ENCODE measurements around the gene FAM53A.

The FAM53A gene

DNA sequence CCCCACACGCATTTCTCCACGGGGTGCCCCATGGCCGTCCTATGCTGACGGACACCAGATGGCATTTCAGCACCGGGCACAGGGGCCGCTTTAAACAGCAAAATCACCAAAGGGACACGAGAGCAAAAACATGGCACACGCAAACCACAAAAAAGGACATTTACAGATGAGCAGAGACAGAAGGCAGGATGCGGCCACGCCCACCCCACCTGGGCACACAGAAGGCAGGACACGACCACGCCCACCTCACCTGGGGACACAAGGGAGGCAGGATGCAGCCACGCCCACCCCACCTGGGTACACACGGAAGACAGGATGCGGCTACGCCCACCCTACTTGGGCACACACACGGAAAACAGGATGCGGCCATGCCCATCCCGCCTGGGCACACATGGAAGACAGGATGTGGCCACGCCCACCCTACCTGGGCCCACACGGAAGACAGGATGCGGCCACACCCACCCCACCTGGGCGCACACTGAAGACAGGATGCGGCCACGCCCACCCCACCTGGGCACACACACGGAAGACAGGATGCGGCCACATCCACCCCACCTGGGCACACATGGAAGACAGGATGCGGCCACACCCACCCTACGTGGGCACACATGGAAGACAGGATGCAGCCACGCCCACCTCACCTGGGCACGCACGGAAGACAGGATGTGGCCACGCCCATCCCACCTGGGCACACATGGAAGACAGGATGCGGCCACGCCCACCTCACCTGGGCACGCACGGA is 69.1 kb downstream of the FAM53A start:
- CTCF ChIA-PET: no interaction called here

DNA sequence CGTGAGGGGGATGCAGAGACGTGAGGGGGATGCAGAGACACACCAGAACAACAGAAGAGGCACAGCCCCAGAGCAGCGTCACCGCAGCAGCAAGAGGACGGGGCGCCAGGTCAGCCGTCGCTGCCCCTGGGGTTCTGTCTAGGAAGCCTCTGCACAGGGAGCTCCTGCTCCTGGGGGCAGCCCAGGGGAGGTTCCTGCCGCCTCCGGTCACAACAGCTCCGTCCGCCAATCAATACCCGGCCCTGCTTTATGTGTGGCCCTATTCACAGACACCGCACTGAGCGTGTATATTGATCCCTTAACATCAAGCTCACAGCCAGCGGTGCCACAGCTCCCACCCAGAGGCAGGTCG is 69.6 kb downstream of the FAM53A start:
- no peak overlapping the region for H3K27ac ChIP-seq
- CTCF ChIA-PET: no interaction called here

More for the DNA sequence above, 69.1 kb downstream of the FAM53A start:
- DNase-seq (ENCODE audit: low spot score): peak; percentile 39
- TF ChIP-seq, protein P1, sequence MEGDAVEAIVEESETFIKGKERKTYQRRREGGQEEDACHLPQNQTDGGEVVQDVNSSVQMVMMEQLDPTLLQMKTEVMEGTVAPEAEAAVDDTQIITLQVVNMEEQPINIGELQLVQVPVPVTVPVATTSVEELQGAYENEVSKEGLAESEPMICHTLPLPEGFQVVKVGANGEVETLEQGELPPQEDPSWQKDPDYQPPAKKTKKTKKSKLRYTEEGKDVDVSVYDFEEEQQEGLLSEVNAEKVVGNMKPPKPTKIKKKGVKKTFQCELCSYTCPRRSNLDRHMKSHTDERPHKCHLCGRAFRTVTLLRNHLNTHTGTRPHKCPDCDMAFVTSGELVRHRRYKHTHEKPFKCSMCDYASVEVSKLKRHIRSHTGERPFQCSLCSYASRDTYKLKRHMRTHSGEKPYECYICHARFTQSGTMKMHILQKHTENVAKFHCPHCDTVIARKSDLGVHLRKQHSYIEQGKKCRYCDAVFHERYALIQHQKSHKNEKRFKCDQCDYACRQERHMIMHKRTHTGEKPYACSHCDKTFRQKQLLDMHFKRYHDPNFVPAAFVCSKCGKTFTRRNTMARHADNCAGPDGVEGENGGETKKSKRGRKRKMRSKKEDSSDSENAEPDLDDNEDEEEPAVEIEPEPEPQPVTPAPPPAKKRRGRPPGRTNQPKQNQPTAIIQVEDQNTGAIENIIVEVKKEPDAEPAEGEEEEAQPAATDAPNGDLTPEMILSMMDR (conservative IDR thresholded peaks at IDR 0.05; ENCODE audit: low read depth): no peak
- H3K27ac ChIP-seq: no peak overlapping the region
- POLR2A ChIA-PET (ENCODE audit: low non-redundant PET): no interaction called here

DNA sequence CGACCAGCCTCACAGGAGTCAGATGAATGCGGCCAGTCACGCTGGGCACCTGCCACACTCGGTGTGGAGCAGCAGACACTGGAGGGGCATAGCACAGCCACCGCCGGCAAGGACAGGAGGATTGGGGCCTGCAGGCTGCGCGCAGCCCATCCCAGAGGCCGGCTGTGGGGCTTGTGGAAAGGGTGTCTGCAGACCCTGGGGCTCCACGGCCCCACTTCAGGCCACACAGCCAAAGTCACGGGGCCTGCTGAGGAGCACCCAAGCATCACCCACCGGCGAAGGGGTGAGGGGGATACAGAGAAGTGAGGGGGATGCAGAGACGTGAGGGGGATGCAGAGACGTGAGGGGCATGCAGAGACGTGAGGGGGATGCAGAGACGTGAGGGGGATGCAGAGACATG is 70.1 kb downstream of the FAM53A start:
- ChIA-PET CTCF (no interaction called here), POLR2A (ENCODE audit: low non-redundant PET) (no interaction called here)
- DNase-seq (ENCODE audit: low spot score): no peak
- no peak overlapping the region for H3K27ac ChIP-seq
- TF ChIP-seq, protein P1 (conservative IDR thresholded peaks at IDR 0.05; ENCODE audit: low read depth): no peak

More for the DNA sequence above, 69.6 kb downstream of the FAM53A start:
- POLR2A ChIA-PET (ENCODE audit: low non-redundant PET): no interaction called here
- TF ChIP-seq, protein P1 (conservative IDR thresholded peaks at IDR 0.05; ENCODE audit: low read depth): no peak
- DNase-seq (ENCODE audit: low spot score): no peak

DNA sequence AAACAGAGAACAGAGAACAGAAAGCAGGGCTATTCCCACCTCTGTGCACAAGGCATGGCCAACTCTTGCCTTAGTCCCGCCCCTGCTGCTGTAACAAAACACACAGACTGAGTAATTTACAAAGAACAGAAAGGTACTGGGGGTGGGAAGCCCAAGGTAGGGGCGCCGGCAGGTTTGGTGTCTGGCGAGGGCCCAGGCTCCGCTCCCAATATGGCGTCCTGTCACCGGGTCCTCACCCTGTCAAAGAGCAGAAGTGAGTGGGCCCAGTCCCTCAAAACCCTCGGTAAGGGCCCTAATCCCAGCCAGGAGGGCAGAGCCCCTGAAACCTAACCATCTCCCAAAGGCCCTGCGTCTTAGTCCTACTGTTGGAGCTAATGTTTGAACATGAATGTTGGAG is 71.0 kb downstream of the FAM53A start:
- DNase-seq (ENCODE audit: low spot score): no peak
- no peak overlapping the region for H3K27ac ChIP-seq
- ChIA-PET POLR2A (ENCODE audit: low non-redundant PET) (no interaction called here), CTCF (no interaction called here)
- TF ChIP-seq, protein P1 (conservative IDR thresholded peaks at IDR 0.05; ENCODE audit: low read depth): no peak

DNA sequence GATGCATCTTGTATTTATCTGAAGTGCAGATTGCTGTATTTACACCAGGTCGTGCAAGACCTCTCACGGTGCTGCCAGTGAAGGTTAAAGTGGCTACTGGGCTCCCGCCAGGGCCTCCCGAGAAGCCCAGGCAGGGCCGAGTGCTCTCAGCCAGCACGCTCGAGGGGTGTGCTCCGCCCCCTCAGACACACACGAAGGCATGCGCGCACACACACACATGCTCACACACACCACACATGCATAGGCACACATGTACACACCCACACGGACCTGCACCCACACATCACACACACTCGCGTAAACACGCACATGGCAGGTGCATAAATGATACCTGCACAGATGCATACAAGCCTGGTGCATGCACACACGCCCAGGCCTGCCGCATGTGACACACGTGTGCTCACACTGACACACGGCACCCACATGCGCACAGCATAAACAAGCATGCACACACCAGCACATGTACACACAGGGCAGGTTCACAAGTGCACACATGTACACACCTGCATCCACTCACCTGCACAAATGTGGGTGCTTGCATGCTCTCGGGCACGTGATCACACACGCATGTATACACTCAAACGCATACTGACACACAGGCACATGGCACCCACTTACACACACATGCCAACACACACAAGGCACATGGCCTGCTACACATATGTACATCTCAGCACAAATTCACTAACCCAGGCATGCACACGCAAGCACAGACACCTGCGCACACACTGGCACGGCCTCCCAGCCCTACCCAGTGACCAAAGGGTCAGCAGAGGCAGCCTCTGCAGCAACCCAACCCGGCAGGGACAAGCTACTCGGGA is 71.6 kb downstream of the FAM53A start:
- ChIA-PET POLR2A (ENCODE audit: low non-redundant PET) (no interaction called here), CTCF (no interaction called here)
- TF ChIP-seq, protein P1 (conservative IDR thresholded peaks at IDR 0.05; ENCODE audit: low read depth): no peak
- no peak overlapping the region for H3K27ac ChIP-seq
- DNase-seq (ENCODE audit: low spot score): no peak

DNA sequence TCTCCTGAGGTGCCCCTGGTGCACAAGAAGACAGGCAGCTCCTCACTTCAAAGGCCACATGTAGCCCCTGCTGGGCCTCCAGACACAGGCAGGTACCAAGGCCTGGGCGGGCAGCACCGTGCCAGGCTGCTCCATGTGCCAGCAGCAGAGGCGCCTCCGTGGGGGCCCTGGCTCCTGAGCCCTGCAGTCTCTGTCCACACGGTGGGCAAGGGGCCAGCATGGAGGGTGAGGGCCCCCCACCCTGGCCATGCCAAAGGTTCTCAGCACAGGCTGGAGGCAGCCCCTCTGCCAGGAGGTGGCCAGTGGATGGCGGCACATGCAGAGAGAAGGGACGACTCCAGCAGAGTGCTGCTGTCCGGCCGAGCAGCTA is 72.6 kb downstream of the FAM53A start:
- CTCF ChIA-PET: no interaction called here

More for the DNA sequence above, 72.6 kb downstream of the FAM53A start:
- no peak for DNase-seq (ENCODE audit: low spot score)
- POLR2A ChIA-PET (ENCODE audit: low non-redundant PET): no interaction called here
- no peak overlapping the region for H3K27ac ChIP-seq
- TF ChIP-seq, protein P1 (conservative IDR thresholded peaks at IDR 0.05; ENCODE audit: low read depth): no peak
